Measurements from ENCODE around the gene GRIFIN.

Gene GRIFIN

DNA sequence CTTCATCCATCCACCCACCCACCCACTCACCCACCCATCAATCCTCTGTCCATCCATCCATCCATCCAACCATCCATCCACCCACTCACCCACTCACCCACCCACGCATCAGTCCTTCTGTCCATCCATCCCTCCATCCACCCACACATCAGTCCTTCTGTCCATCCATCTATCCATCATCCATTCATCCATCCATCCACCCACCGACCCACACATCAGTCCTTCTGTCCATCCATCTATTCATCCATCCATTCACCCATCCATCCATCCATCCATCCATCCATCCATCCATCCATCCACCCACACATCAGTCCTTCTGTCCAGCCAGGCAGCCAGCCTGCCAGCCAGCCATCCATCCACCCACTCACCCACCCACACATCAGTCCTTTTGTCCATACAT, 15.8 kb upstream of the GRIFIN start:
- Histone ChIP-seq H3K4me2 (ENCODE audit: low read depth, low read length) (no peak overlapping the region), H3K4me1 (ENCODE audit: low read length) (no peaks in the 10 kb centered on the region), H2AFZ (ENCODE audit: low read length) (no peak overlapping the region), H3F3A (ENCODE audit: insufficient read depth, low read length) (no peaks in the 10 kb centered on the region), H3K27ac (ENCODE audit: low read length) (no peak overlapping the region), H3K4me3 (ENCODE audit: low read length) (no peak overlapping the region), H3K9me3 (replicated peaks; ENCODE audit: insufficient read depth, low read length) (no peaks in the 10 kb centered on the region), H4K20me1 (ENCODE audit: insufficient read depth, low read length) (no peaks in the 10 kb centered on the region), H3K9ac (ENCODE audit: low read length) (no peak overlapping the region), H3K9me2 (replicated peaks; ENCODE audit: insufficient read depth, low read length) (no peaks in the 10 kb centered on the region), H3K36me3 (replicated peaks; ENCODE audit: insufficient read depth, low read length) (no peaks in the 10 kb centered on the region), H3K79me2 (ENCODE audit: low read length) (no peaks in the 10 kb centered on the region), H3K27me3 (replicated peaks; ENCODE audit: insufficient read depth, low read length) (peaks cover 68% of the 10 kb centered on the region)
- no peak for DNase-seq
- TF ChIP-seq EZH2phosphoT487 (IDR thresholded peaks at IDR 0.05; ENCODE audit: low read length) (no peak), EZH2 (optimal IDR thresholded peaks at IDR 0.05; ENCODE audit: low read depth, low read length) (no peak)
- TF ChIP-seq, protein P1, sequence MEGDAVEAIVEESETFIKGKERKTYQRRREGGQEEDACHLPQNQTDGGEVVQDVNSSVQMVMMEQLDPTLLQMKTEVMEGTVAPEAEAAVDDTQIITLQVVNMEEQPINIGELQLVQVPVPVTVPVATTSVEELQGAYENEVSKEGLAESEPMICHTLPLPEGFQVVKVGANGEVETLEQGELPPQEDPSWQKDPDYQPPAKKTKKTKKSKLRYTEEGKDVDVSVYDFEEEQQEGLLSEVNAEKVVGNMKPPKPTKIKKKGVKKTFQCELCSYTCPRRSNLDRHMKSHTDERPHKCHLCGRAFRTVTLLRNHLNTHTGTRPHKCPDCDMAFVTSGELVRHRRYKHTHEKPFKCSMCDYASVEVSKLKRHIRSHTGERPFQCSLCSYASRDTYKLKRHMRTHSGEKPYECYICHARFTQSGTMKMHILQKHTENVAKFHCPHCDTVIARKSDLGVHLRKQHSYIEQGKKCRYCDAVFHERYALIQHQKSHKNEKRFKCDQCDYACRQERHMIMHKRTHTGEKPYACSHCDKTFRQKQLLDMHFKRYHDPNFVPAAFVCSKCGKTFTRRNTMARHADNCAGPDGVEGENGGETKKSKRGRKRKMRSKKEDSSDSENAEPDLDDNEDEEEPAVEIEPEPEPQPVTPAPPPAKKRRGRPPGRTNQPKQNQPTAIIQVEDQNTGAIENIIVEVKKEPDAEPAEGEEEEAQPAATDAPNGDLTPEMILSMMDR (IDR thresholded peaks at IDR 0.05; ENCODE audit: low read length) = no peak

DNA sequence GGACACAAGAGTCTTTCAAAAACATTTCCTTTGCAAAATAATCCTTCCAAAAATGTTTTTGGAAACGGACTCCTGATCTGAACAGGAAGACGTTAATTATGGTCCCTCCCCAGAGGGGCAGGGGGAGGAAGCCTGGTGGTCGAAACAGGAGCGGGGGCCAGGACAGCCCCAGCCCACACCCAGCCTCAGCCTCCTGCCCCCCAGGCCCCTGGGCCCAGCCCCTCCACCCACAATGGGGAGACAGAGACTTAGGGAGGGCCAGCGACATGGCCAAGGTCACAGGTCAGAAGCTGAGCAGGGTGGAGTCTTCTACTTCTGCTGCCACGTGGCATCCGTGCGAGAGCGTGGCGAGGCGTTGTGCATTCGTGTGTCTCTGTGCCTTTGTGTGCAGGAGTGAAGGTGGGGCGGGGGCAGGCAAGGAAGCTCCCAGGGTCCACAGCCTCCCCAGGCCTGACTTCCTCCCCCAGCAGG, 14.0 kb upstream of the GRIFIN start:
- no peaks in the 10 kb centered on the region for H3K9me2 ChIP-seq (replicated peaks; ENCODE audit: insufficient read depth, low read length)
- no peak overlapping the region for H3K27ac ChIP-seq (ENCODE audit: low read length)
- H3F3A ChIP-seq (ENCODE audit: insufficient read depth, low read length) = no peaks in the 10 kb centered on the region
- no peak overlapping the region for H2AFZ ChIP-seq (ENCODE audit: low read length)
- no peaks in the 10 kb centered on the region for H3K4me1 ChIP-seq (ENCODE audit: low read length)
- TF ChIP-seq EZH2 (optimal IDR thresholded peaks at IDR 0.05; ENCODE audit: low read depth, low read length) = no peak
- TF ChIP-seq, protein P1 (IDR thresholded peaks at IDR 0.05; ENCODE audit: low read length) = no peak
- H3K4me3 ChIP-seq (ENCODE audit: low read length) = no peak overlapping the region
- H3K9me3 ChIP-seq (replicated peaks; ENCODE audit: insufficient read depth, low read length) = no peaks in the 10 kb centered on the region
- no peaks in the 10 kb centered on the region for H3K36me3 ChIP-seq (replicated peaks; ENCODE audit: insufficient read depth, low read length)
- H3K27me3 ChIP-seq (replicated peaks; ENCODE audit: insufficient read depth, low read length) = peaks cover 51% of the 10 kb centered on the region
- no peaks in the 10 kb centered on the region for H4K20me1 ChIP-seq (ENCODE audit: insufficient read depth, low read length)
- no peaks in the 10 kb centered on the region for H3K79me2 ChIP-seq (ENCODE audit: low read length)
- no peak for DNase-seq
- H3K9ac ChIP-seq (ENCODE audit: low read length) = no peak overlapping the region
- H3K4me2 ChIP-seq (ENCODE audit: low read depth, low read length) = no peak overlapping the region

DNA sequence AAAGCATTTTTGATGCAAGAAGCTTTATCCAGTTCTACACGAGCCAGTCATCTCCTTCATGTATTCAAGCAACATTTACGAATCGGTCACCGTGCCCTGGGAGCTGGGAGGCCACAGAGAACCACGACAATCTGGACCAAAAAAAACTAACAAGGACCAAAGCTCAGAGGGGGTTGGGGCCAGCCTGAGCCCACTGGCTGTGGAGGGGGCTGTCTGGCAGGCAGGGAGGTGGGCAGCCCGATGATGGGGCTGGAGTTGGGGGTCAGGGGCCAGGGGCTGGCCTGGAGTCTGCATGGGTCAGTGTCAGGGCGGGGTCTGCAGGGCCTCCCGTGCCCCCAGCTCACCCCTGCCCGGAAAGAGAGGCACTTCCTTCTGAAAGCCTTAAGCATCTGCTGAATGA, 12.5 kb upstream of the GRIFIN start:
- H3K9me2 ChIP-seq (replicated peaks; ENCODE audit: insufficient read depth, low read length) = no peaks in the 10 kb centered on the region
- H3K27ac ChIP-seq (ENCODE audit: low read length) = no peak overlapping the region
- peaks cover 56% of the 10 kb centered on the region for H3K27me3 ChIP-seq (replicated peaks; ENCODE audit: insufficient read depth, low read length)
- H3K4me1 ChIP-seq (ENCODE audit: low read length) = no peaks in the 10 kb centered on the region
- no peaks in the 10 kb centered on the region for H3K79me2 ChIP-seq (ENCODE audit: low read length)
- no peaks in the 10 kb centered on the region for H3K9me3 ChIP-seq (replicated peaks; ENCODE audit: insufficient read depth, low read length)
- H3K36me3 ChIP-seq (replicated peaks; ENCODE audit: insufficient read depth, low read length) = no peaks in the 10 kb centered on the region
- no peak overlapping the region for H2AFZ ChIP-seq (ENCODE audit: low read length)
- DNase-seq = no peak
- H4K20me1 ChIP-seq (ENCODE audit: insufficient read depth, low read length) = no peaks in the 10 kb centered on the region
- H3K4me2 ChIP-seq (ENCODE audit: low read depth, low read length) = no peak overlapping the region
- no peaks in the 10 kb centered on the region for H3F3A ChIP-seq (ENCODE audit: insufficient read depth, low read length)
- TF ChIP-seq, protein P1 (IDR thresholded peaks at IDR 0.05; ENCODE audit: low read length) = no peak
- TF ChIP-seq EZH2phosphoT487 (IDR thresholded peaks at IDR 0.05; ENCODE audit: low read length) = no peak
- TF ChIP-seq EZH2 (optimal IDR thresholded peaks at IDR 0.05; ENCODE audit: low read depth, low read length) = no peak
- no peak overlapping the region for H3K9ac ChIP-seq (ENCODE audit: low read length)
- no peak overlapping the region for H3K4me3 ChIP-seq (ENCODE audit: low read length)
